RKO (cell line): ENCODE results near the gene FHIT.

ENCODE experiments used
- DNase-seq: peaks from one replicate; pipeline ENCODE4 v3.0.0-alpha.2; 2016; ENCODE audit warnings: low spot score

Gene FHIT

DNA sequence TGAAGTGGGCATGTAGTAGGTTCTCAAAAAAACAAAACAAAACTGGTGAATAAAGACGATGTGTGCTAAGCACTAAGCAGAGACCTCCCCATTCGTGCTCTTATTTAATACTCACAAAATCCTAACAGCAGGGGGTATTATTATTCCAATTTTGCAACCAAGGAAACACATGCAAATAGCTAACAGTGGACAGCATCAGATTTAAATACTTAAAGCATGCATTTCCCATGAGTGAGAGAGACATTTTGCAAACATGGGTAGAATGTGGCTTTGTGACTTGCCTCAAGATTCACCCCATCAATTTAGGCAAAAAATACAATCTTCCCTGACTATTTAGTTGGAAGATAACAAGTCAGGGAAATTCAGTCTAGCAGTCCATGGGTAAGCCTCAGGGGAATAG is 1255.2 kb downstream of the FHIT start:
- DNase-seq: no peak

DNA sequence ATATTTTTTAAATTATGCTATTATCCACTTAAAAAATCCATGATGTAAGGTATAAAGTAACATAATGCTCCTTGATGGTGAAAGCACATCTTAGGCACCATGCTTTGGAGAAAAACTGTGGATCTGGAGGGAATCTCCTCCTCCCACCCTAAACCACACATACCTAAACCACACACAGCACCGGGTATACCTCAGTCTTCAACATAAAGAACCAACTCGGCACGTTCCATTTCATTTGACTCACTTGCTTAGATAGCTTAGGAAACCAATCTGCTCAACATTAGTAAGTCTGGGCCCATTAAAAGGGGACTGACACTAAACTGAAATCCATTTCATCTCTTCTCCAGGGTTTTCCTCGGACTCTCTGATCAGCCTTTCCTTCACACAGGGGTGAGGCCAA is 1255.7 kb downstream of the FHIT start:
- no peak for DNase-seq

DNA sequence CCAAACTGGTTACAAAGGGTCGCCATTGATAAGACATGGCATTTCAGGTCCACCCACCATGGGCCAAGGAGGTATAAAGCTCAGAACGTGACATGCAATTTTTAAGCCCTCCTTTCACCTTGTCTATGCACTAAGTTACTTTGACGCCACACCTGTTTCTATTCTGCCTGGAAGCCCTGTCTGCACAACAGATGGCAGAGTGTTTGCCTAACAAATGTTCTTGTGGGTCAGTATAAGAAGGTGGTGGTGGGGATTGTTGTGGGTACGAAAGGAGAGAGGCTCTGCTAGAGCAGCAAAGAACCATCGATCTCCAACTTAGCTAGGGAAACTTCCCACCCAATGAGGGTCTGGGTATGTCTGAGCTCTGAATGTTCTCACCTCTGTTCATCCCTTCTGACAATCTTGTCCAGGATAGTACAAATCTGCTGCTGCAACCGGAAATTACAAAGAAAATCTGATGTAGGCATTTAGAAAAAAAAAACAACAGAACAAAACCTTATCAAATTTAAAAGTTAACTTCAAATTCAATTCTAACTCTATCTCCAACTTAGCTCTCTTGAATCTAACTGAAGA is 1256.4 kb downstream of the FHIT start:
- no peak for DNase-seq

DNA sequence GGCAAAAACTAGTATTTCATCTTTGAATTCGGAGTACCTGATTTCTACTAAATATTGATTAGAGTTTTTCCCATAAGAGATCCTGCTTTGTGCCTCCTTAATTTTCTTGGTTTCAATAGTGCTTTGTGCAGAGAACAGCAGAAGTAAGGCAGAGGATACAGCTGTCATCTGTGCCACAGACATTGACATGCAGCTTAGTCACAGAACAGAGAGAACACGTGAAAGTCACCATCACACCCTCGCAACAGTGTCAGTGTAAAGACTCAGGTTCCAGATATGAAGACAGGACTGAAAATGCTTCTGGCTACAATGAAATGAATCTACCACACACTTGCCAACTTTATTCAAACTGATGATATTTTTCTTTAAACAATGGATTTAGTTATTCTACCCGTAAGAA is 1258.7 kb downstream of the FHIT start:
- no peak for DNase-seq

DNA sequence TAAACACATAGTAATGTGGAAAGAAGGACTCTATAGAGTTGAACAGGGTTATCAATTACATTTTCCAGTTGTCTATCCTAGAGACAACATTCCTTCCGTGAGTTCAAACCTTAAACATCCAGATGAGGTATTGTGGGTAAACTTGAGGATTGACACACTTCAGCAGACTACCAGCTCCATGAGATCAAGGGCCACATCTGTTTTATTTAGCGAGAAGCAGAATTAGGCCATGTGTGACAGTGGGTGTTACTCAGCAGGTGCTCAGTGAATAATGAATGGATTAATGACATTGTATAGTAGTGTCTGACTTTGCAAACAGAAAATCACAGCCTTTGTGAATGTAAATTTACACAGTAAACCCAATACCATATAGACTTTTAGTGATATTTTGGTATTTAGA is 1260.3 kb downstream of the FHIT start:
- DNase-seq: no peak

DNA sequence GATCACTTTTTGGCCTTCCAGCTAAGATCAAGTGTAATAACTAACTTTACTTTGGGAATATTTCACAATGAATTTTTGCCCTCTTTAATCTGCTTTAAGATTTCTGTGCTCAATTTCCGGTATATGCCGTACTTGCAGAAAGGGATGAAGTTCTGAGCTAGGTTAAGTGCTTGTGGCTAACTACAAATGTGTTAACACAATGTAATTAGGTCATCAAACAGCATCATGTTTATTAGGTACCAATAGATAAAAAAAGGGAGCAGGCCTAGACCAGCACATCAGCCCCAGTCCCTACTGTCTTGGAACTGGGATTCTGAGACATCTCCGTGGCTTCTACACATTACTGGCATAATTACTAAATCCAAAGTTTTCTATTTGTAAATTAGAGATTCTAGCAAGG is 1268.7 kb downstream of the FHIT start:
- no peak for DNase-seq

DNA sequence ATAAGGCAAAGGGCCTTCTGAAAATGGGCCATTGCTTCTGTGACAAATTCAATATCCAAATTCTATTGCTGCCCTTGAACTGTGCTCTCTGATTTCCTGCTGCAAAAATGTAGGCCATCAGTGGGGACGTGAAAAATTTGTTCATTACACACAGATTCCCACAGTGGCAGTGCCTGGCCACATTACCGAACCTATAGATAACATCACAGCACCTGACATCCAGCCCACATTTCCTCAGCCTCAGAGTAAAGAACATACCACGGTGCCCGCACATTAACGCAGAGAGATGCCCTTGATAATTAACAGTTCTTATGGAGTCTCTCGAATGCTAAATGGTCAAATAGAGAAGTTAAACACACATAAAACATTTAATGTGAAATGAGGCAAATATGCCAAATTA is 1269.9 kb downstream of the FHIT start:
- no peak for DNase-seq

DNA sequence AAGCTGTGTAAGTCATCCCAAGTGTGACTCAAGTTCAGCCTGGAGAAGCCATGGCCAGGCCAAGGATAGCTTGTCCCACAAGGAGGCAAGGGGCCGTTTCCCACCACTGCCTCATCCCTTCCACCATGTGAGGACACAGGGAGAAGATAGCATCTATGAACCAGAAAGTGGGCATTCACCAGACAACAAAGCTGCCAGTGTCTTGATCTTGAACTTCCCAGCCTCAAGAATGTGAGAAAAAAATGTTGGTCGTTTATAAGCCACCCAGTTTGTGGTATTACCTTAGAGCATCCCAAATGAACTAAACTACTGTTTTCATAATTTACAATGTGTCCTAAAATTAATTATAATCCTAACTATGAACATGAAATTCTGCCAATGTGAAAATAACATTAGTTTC is 1270.7 kb downstream of the FHIT start:
- DNase-seq: no peak

DNA sequence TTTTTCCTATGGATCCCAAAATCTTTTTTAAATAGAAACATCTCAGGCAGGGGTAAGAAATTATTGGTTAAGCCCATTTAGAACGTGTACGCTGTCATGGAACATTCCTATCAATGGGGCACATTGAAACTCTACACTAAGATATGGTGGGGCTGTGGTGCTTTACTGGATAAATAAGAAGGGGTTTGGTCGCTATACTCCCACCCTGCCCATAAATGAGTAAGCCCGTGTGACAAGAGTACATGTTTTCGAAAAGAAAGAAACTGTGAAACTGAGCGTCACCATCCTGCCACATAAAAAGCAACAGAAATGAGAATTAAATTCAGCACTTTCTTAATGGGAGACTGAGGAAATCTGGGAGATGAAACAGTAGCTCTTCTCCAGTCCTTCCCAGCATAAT is 1271.7 kb downstream of the FHIT start:
- no peak for DNase-seq

DNA sequence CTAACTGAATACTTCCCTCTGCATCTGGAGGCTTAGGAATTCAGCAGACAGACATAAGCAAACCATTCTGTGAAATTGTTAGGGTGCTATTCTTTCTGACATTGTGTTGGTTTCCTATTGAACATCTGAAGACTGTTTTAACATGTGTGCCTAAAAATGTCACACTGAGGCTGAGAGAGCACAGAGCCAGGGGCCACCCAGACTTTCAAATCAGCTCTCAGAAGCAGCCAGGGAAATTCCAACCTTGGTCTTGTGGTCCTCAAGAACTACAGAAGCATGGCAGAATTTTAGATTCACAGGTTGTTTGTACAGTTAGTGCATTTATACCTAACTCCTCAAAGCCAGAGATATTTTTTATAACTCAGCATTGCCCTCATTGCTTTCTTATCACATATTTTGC is 1272.3 kb downstream of the FHIT start:
- no peak for DNase-seq

DNA sequence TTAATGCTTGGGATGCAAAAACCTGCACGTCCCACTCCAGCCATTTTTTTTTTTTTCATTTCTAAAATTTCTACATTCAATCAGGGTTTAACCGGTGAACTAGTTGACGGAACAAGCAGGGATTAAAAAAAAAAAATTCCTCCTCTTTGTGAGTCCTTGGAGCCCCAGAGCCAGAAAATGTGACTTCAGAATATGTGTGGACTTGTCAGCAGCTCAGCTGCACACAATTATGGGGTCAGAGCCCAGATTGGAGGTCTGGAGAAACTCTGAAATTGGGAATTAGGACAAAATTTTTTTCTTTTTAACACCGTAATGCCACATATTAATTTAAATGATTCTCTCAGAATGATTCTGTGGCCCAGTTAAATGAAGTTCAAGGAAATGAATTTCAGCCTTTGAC is 1280.5 kb downstream of the FHIT start:
- no peak for DNase-seq

DNA sequence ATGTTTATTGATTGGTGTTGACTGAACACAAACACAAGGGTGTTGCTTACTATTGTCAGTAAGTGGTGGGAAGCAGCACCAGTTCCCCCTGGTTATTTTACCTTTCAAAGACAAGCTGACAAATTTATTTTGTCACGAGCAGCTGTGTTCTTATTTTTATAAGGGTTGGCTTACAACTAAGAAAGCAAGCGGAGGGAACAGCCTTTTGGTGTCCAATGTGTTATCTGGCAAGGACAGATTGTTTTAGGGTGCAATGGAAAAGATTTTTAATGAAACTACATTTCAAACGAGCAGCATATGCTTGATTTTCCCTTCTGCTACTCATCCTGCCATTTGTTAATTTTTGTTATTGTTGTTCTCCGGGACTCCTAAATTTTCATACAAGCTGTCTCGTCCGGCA is 1280.9 kb downstream of the FHIT start:
- DNase-seq: no peak

DNA sequence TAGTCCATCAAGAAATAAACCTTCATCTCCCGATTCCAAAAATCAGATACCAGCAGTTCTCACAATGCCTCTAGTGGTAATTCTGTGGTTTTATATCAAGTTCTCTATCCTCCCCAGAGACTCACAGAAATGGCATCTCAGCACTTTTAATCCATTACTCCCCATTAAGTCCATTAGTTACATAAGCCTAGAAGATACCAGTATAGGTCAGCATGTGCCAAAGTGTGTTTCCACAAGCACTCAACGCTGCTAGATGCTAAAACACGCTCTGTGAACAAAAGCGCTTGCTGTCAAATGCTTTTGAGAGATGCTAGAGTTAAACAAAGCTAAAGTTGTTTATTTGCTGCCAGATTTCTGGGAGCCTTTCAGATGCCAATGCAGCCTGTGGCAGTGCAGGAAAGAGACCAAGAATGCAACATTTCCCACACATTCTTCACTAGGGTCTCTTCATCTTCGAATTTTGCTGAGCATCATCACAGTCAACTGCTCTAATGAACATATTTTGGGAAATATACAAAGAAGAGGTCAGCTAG is 1282.7 kb downstream of the FHIT start:
- no peak for DNase-seq

DNA sequence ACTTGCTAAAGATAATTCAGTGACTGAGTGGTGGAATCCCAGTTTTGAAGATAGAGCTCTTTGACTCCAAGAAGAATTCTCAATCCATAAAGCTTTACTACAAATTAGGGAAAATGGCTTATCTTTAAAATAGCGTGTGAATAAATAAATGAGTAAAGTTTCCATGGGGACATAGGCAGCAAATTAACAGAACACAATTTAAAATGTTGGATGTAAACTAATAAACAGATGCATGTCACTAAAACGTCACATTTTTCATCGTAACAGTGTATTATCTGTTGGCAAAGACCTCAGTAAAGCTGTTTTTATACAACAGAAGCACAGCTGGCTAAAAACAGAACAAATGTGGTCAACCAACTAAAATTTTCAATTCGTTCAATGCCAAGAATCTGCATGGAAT is 1287.6 kb downstream of the FHIT start:
- no peak for DNase-seq

DNA sequence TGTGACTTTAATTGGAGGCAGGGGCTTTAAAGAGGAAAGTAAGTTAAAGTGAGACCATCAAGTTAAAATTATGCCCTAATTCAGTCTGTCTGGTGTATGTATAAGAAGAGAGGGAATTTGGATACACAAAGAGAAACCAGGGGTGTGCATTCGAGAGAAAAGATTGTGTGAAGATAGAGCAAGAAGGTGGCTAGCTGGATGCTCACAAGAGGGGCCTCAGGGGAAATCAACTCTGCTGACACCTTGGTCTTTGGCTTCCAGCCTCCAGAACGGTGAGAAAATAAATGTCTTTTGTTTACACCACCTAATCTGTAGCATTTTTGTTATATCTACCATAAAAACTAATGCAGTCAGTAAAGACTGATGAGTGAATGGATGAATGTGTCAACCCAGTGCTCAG is 1294.1 kb downstream of the FHIT start:
- DNase-seq: no peak

DNA sequence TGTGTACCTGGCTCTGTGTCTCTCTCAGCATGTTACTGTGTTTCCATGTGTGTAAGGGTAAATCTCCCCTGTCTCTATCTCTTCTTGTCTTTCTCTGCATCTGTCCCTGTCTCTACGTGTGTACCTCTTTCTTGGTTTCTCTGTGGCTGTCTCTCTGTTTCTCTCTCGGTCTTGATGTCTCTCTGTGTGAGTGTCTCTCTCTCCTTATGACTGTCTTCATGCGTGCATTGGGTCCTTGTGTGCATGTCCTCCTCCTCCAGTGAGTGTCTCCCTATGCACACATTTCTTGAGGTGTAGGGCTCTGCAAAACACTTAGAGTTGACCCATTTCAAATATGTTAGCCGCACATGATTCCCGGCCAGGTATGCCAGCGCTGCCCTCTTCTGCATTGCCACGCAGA is 1298.1 kb downstream of the FHIT start:
- no peak for DNase-seq

DNA sequence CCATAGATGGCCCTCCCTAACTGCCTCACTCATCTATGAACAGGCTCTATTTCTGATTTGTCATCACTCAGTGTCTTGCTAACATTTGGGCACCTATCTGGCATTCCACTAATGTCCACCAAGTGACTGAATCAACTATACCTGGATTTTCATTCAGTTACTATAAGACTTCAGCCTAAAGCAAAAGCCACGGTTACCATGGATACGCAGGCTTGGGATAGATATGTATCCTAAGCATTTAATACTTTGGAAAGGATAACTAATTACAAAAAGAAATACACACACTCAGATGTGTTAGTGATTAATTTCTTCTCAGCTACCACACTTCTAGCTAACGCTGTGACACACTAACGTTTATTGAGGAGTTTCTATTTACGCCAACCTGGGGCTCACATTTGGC is 1301.9 kb downstream of the FHIT start:
- no peak for DNase-seq

DNA sequence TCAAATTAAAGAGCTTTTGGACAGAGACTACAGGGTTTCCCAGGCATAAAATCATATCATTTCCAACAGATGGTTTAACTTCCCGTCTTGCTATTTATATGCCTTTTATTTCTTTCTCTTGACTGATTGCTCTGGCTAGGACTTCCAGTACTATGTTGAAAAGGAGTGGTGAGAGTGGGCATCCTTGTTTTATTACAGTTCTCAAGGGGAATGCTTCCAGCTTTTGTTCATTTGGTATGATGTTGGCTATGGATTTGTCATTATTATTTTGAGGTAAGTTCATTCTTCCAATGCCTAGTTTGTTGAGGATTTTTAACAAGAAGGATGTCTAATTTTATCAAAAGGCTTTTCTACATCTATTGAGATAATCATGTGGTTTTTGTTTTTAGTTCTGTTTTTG is 1304.9 kb downstream of the FHIT start:
- DNase-seq: no peak

DNA sequence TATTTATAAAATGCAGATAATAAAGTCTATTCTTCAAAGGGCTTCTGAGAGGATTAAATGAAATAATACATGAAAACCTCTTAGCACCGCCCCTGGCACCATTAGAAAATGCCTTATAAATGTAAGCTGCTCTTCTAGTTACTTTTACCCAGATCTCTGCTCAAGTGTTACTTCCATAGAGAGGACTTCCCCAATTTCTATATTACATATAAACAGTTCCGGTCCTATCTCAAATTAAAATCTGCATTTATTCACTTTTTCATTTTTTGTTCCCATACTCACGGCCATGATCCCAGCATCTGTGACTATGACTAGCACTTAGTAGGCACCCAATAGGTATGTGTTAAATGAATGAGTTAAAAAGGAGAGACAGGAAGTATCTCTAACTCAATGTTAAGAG is 1310.5 kb downstream of the FHIT start:
- DNase-seq: no peak

DNA sequence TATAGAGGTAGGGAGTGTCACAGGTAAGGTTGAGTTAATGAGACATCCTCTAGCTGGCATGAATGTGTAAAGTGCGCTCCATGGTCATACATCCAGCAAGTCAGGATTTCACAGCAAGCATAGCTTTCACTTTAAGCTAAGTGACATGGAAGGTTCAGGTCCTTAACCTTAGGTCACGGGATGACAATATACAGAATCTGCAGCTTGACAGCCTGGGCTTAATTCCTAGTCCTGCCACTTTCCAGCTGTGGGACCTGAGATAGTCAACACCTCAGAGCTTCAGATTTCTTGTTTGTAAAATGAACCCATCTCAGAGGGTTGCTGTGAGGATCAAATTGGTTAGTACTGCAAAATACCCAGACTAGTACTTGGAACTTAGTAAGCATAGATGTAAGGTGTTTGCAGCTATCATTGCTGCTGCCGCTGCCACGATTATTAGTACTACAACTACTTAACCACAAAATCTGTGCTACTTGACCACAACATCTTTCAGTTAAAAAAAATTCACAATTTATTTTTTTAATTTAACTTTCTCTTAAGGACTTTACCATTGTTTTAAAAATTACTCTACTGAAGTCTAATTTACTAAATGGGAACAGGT is 1311.3 kb downstream of the FHIT start:
- DNase-seq: no peak

DNA sequence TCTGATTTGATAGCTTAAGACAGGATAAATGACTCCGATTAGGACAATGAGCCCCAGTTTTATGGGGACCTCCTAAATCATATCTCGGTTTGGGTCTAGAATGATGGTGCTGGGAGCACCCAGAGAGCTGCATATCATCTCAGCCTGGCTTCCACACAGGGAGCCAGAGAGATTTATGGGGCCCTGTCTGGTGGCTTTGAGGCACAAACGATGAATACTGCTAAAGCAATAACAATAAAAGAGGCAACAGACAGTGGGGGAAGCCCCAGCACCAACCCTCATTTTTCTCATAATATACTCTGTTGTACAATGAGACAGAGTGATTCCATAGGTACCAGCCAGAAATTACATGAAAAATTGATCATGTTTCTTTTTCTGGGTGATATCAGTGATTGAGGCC is 1312.4 kb downstream of the FHIT start:
- no peak for DNase-seq

DNA sequence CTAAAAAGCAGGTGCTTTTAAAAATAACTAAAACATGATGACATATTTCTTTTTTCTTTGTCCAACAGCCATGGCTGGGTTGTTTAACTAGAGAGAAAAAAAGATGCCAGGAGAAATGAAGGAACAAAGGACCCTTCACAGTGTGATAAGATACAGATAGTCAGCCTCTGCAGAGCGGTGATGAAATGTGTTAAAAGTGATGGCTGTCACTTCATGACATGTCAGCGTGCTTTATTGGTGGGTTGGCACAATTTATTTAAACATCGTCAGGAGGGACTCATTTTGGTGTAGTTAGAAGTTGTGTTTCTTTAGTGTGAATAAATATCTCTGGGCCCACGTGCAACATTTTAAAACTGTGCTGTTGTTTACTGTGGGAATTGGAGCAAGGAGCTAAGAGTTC is 1314.1 kb downstream of the FHIT start:
- DNase-seq: no peak

DNA sequence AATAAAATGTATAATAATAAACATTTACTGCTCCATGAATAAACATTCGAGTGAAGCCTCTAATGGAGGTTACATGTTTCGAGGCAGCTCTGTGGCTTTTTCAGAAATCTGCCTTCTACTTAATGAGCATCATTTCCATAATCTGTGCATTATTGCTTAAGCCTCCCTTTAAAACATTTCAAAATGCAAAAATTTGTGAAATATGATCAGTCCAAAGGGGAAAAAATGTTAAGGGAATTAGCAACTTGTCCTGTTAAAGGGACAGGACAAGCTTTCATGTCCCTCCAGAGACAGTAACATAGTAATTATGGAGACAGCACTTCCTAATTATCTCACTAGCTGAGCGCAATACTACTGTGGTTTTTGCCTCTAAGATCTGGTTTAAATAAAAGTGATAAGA is 1314.8 kb downstream of the FHIT start:
- no peak for DNase-seq

DNA sequence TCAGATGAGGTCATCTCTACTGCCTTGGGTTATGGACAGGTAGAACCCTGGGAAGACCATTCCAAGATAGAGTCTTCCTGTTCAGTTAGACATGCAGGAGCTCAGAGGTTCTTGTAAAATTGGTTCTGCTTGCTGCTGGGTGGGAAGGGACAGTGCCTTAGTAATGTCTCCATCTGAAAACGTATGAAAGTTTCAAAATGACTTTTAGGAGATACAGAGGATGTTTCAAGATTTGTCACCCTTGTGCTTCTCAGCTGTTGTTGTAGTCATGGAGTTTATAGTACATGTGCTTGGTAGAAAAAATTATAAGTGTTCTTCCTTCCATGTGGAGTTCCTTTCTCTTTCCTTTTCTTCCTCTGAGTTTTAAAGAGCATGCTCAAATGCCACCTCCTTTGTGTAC is 1316.2 kb downstream of the FHIT start:
- no peak for DNase-seq
